Measurements from ENCODE around the gene SLC7A6. TPM values are rescaled to one million over a fixed set of nuclear protein-coding genes. Genes with fewer than 3 reads are reported as not detected.

The SLC7A6 gene
- total and polyA plus RNA-seq, 2 of the 13 experiments (the other 11 are each of a cell fraction or from before 2014, with no cell fraction given), result 35.8 to 70.8 TPM

DNA sequence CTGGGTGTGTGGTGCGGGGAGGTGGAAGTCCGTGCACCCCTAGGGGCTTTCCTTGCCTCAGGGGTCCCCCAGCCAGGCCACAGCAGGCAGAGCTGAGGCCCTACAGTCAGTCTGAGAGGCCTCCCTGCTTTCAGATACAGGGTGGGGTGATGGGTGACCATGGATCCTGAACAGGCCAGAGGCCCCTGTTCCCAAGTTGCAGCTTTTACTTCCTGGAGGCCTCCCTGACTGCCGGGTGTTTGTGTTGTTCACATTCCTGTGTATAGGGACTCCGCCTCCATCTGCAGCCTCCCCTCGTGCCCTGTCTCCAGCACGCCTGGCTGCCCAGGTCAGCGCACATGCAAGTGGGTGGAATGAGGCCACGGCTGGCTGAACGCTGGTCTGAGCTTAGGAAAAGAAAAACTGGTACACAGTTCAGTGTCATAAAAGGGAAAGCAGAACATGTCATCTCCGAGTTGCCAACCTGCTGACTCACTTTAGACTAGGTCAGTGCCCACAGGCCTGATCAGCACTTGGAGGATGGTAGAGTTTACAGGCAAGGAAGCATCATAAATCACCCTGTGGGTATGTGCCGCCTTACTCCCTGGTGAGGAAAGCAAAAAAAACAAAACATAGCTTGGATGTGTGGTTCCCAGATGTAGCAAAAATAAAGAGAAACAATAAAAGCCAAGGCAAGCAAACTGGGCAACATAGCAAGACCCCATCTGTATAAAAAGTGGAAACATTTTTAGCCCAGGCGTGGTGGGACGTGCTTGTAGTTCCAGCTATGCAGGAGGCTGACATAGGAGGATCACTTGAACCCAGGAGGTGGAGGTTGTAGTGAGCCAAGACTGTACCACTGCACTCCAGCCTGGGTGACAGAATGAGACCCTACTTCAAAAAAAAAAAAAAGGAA is 6.2 kb upstream of the SLC7A6 start (continued):
- TF ChIP-seq SOX6 (IDR thresholded peaks at IDR 0.05) (no peak), SOX6 (CRISPR knock-in tag; IDR thresholded peaks at IDR 0.05) (peak; percentile 81), ZNF660 (CRISPR knock-in tag; IDR thresholded peaks at IDR 0.05; ENCODE audit: borderline replicate concordance, low read depth) (no peak), KDM5A (IDR thresholded peaks at IDR 0.05; ENCODE audit: borderline replicate concordance, low read length) (no peak), ZNF569 (CRISPR knock-in tag; IDR thresholded peaks at IDR 0.05; ENCODE audit: borderline replicate concordance) (0 out of 2 replicates have a peak, but pooled peaks have one; percentile 28), KLF15 (CRISPR knock-in tag; IDR thresholded peaks at IDR 0.05; ENCODE audit: borderline replicate concordance) (no peak), ZNF317 (CRISPR knock-in tag; IDR thresholded peaks at IDR 0.05) (peak; percentile 73; the same call in 1 of the 2 replicates), ZNF3 (CRISPR knock-in tag; IDR thresholded peaks at IDR 0.05) (no peak), ZBTB20 (CRISPR knock-in tag; IDR thresholded peaks at IDR 0.05; ENCODE audit: borderline replicate concordance, low read depth) (peak; percentile 92; the same call in 1 of the 2 replicates), ZNF557 (CRISPR knock-in tag; IDR thresholded peaks at IDR 0.05) (0 out of 2 replicates have a peak, but pooled peaks have one; percentile 32), REPIN1 (CRISPR knock-in tag; IDR thresholded peaks at IDR 0.05; ENCODE audit: borderline replicate concordance, low read depth) (peak; percentile 65), ELF3 (CRISPR knock-in tag; IDR thresholded peaks at IDR 0.05) (peak; percentile 99), DMTF1 (CRISPR knock-in tag; IDR thresholded peaks at IDR 0.05) (no peak), REXO4 (CRISPR knock-in tag; IDR thresholded peaks at IDR 0.05; ENCODE audit: borderline replicate concordance) (no peak), ATF4 (CRISPR knock-in tag; IDR thresholded peaks at IDR 0.05) (no peak), NFRKB (IDR thresholded peaks at IDR 0.05) (no peak)
